Stimulated activated naive CD8-positive, alpha-beta T cell treated with anti-CD3 and anti-CD28 coated beads, Interleukin-15, Interleukin-2, amounts not matched to agents 100 ng/mL and 50 ng/mL, for 24 hours (primary cell): ENCODE data around the gene LHX2.

Experiments used
- H3K27ac Mint-ChIP-seq: one replicate; pipeline ENCODE4 v1.8.0; 2021; ENCODE audit warnings: mild to moderate bottlenecking, mixed read lengths
- H3K27me3 Mint-ChIP-seq: one replicate; pipeline ENCODE4 v1.8.0; 2021; ENCODE audit warnings: mixed read lengths
- H3K36me3 Mint-ChIP-seq: one replicate; pipeline ENCODE4 v1.8.0; 2021; ENCODE audit warnings: low read depth, mixed read lengths
- H3K4me1 Mint-ChIP-seq: one replicate; pipeline ENCODE4 v1.8.0; 2021; ENCODE audit warnings: low read depth, mixed read lengths
- H3K4me3 Mint-ChIP-seq: one replicate; pipeline ENCODE4 v1.8.0; 2021; ENCODE audit warnings: mild to moderate bottlenecking, mixed read lengths
- H3K9me3 Mint-ChIP-seq: one replicate; pipeline ENCODE4 v1.8.0; 2021; ENCODE audit warnings: mixed read lengths

Gene LHX2

DNA sequence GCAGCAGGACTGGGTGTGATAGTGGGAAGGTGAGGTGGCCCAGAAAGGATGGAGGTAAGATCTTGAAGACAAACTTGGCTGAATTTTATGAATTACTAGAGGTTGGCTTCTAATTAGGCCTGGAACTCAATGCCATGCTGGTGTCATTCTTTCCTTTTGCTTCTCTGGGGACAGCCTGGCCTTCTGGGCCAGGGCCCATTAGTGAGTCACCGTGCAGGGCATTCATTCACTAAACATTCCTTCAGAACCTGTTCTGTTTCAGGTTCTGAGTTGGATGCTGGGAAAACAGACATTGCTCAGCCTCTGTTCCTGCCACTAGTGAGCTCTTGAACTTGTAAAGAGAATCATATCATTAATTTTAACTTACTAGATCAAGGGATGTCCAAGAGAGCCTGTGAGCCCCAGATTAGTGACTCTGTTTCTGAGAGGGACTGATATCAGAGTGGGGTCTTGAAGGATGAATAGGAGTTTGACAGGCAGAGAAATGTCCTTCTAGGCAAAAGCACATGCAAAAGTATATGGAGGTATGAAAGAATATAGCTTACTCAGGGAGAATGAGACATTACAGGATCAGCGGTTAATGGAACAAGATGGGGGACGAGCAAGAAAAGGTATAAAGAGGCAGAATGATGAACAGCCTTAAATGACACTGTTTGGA is 66.5 kb downstream of the LHX2 start:
- Mint-ChIP-seq H3K36me3 (no peaks in the 10 kb centered on the region), H3K9me3 (no peaks in the 10 kb centered on the region), H3K27ac (no peak overlapping the region), H3K4me1 (no peaks in the 10 kb centered on the region), H3K4me3 (no peak overlapping the region), H3K27me3 (peaks cover 28% of the 10 kb centered on the region)

DNA sequence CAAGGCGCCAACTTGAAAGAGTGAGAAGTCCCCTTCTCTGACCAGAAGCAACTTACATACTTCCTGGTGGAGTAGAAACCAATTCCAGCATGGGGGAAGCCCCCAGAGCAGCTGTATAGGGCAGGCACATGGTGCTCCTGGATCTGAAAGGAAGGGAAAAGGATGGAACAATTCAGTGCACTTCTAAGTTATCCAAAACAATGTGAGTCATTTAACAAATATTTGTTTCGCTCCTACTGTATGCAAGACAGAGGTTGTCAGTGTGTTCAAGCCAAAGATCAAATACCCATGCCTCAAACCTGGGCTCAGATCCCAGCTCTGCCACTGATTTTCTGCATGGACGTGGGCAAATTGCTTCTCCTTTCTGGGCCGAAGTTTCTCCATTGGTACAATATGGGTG is 67.1 kb downstream of the LHX2 start:
- no peaks in the 10 kb centered on the region for H3K9me3 Mint-ChIP-seq
- H3K36me3 Mint-ChIP-seq: no peaks in the 10 kb centered on the region

DNA sequence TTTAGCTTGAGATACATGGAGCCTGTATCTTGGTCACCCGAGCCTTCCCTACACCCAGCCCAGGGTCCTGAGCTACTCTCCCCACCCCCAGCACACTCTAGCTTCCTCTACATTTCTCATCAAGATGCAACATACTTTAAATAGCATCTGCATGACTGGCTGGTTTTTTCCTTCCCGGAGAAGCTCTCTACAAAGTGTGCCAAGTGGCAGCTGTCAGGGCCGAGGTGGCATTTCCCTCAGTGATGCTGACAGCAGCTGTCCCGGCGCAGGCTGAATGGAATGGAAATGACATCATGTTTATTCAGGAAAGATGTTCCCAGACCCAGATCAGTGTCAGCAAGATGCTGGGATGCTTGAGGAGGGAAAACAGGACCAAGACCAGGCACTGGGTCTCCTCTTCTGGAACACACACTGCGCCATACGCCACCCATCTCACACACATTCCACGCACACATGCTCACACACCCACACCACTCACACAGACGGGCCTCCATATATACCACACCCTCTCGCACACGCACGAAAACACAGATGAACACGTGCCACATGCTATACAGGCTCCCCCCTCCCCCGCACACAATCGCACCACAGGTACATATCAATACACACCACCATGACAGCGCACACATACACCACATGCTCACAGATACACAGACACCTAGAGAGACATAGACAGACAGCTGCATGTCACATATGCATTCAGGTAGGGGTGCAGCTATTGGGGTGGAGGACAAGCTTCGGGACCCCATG is 67.8 kb downstream of the LHX2 start:
- Mint-ChIP-seq H3K27ac (no peak overlapping the region), H3K27me3 (peaks cover 24% of the 10 kb centered on the region), H3K4me3 (no peak overlapping the region), H3K36me3 (no peaks in the 10 kb centered on the region), H3K9me3 (no peaks in the 10 kb centered on the region), H3K4me1 (no peaks in the 10 kb centered on the region)

More for the DNA sequence above, 67.1 kb downstream of the LHX2 start:
- H3K4me3 Mint-ChIP-seq: no peak overlapping the region
- H3K4me1 Mint-ChIP-seq: no peaks in the 10 kb centered on the region
- no peak overlapping the region for H3K27ac Mint-ChIP-seq
- peaks cover 26% of the 10 kb centered on the region for H3K27me3 Mint-ChIP-seq

DNA sequence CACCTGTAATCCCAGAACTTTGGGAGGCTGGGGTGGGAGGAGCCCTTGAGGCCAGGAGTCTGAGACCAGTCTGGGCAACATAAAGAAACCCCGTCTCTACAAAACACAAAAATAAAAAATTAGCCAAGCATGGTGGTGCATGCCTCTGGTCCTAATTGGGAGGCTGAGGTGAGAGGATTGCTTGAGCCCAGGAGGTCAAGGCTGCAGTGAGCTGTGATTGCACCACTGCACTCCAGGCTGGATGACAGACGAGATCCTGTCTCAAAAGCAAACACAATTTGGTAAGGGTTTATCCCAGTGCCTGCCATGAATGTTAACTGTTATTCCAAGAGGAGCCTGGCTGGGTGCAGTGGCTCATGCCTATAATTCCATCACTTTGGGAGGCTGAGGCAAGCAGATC is 71.1 kb downstream of the LHX2 start:
- Mint-ChIP-seq H3K9me3 (peaks cover 9% of the 10 kb centered on the region), H3K27ac (no peak overlapping the region), H3K4me3 (no peak overlapping the region), H3K36me3 (peaks cover 4% of the 10 kb centered on the region), H3K27me3 (peaks cover 19% of the 10 kb centered on the region), H3K4me1 (no peaks in the 10 kb centered on the region)
